NCI-H2196 treated with DMSO at 0.1 percent for 48 hours (cell line): Measurements from ENCODE around the gene ADARB2.
"Not testable (repeated sequence)": the region's sequence is repeated elsewhere in the genome, so short reads cannot be mapped to it uniquely, and the experiment has no call there.

Experiments
- DNase-seq: peaks from one replicate; lab custom pipeline; 2025; ENCODE audit not compliant: unreplicated experiment; lab: John Stamatoyannopoulos, UW

The ADARB2 gene

GRCh38 chr10:1617376-1618317, 119.7 kb downstream of the ADARB2 start:
- DNase-seq = not testable (repeated sequence)

- not testable (repeated sequence) for DNase-seq
Observed at GRCh38 chr10:1616701-1617100, 120.6 kb downstream of the ADARB2 start.

- no peak for DNase-seq
Observed at GRCh38 chr10:1615186-1615954, 122.0 kb downstream of the ADARB2 start.

GRCh38 chr10:1613511-1613910, 123.8 kb downstream of the ADARB2 start:
- DNase-seq = no peak

GRCh38 chr10:1612908-1613307, 124.4 kb downstream of the ADARB2 start:
- no peak for DNase-seq

GRCh38 chr10:1611936-1612550, 125.3 kb downstream of the ADARB2 start:
- no peak for DNase-seq

GRCh38 chr10:1610986-1611770, 126.1 kb downstream of the ADARB2 start:
- DNase-seq = no peak

- no peak for DNase-seq
Observed at GRCh38 chr10:1609648-1609970, 127.7 kb downstream of the ADARB2 start.

- no peak for DNase-seq
Observed at GRCh38 chr10:1608851-1609647, 128.3 kb downstream of the ADARB2 start.

GRCh38 chr10:1608408-1608807, 128.9 kb downstream of the ADARB2 start:
- DNase-seq = no peak

GRCh38 chr10:1607466-1607865, 129.9 kb downstream of the ADARB2 start:
- DNase-seq = no peak

GRCh38 chr10:1605999-1606940, 131.1 kb downstream of the ADARB2 start:
- DNase-seq = no peak

- DNase-seq = no peak
Observed at GRCh38 chr10:1605121-1605520, 132.2 kb downstream of the ADARB2 start.

- DNase-seq = no peak
Observed at GRCh38 chr10:1604246-1604645, 133.1 kb downstream of the ADARB2 start.

GRCh38 chr10:1603181-1603580, 134.1 kb downstream of the ADARB2 start:
- DNase-seq = no peak

GRCh38 chr10:1602037-1602484, 135.3 kb downstream of the ADARB2 start:
- no peak for DNase-seq

- no peak for DNase-seq
Observed at GRCh38 chr10:1601406-1601805, 135.9 kb downstream of the ADARB2 start.

- DNase-seq = no peak
Observed at GRCh38 chr10:1600861-1601260, 136.5 kb downstream of the ADARB2 start.
